KMS-11 (cell line): ENCODE measurements around the gene STAT5A.

Source experiments
- H2AFZ ChIP-seq: fragments of 200-600 bp; sonication (generic); 2 replicates; pipeline ENCODE4 v1.6.1; 2016; ENCODE audit warnings: antibody characterized with exemption, mixed run types, low read depth
- H3K27ac ChIP-seq: fragments of 200-600 bp; sonication (generic); 2 replicates; pipeline ENCODE4 v1.6.1; 2016; ENCODE audit warnings: mild to moderate bottlenecking, mixed run types
- H3K27me3 ChIP-seq: fragments of 200-600 bp; sonication (generic); 2 replicates; pipeline ENCODE4 v1.6.1; 2017; ENCODE audit warnings: mild to moderate bottlenecking, low read depth, mixed run types, moderate library complexity; ENCODE audit not compliant: insufficient read depth
- H3K36me3 ChIP-seq: fragments of 200-600 bp; sonication (generic); 2 replicates; pipeline ENCODE4 v1.6.1; 2017; ENCODE audit warnings: mild to moderate bottlenecking, mixed run types; ENCODE audit not compliant: insufficient read depth
- H3K4me1 ChIP-seq: fragments of 200-600 bp; sonication (generic); 2 replicates; pipeline ENCODE4 v1.6.1; 2016; ENCODE audit warnings: mild to moderate bottlenecking, low read depth, mixed run types; ENCODE audit not compliant: poor library complexity, severe bottlenecking
- H3K4me2 ChIP-seq: fragments of 200-600 bp; sonication (generic); 2 replicates; pipeline ENCODE4 v1.7.0; 2016; ENCODE audit warnings: mild to moderate bottlenecking, mixed run types
- H3K4me3 ChIP-seq: fragments of 200-600 bp; sonication (generic); IDR thresholded peaks from 2 replicates; pipeline ENCODE4 v1.6.1; 2017; ENCODE audit warnings: low read depth, low read length, mixed read lengths; ENCODE audit not compliant: insufficient read depth
- H3K79me2 ChIP-seq: fragments of 200-600 bp; sonication (generic); 2 replicates; pipeline ENCODE4 v1.6.1; 2016; ENCODE audit warnings: low read depth, mixed run types; ENCODE audit not compliant: insufficient read depth
- H3K9ac ChIP-seq: fragments of 200-600 bp; sonication (generic); 2 replicates; pipeline ENCODE4 v1.6.1; 2016; ENCODE audit warnings: mild to moderate bottlenecking, mixed run types
- H4K20me1 ChIP-seq: fragments of 200-600 bp; sonication (generic); 2 replicates; pipeline ENCODE4 v1.6.1; 2016; ENCODE audit warnings: mild to moderate bottlenecking, mixed run types; ENCODE audit not compliant: insufficient read depth
- TF ChIP-seq, protein P1 (sequence below): fragments of 200-600 bp; sonication (generic); conservative IDR thresholded peaks from 2 replicates; pipeline ENCODE4 v1.6.1; 2017; ENCODE audit warnings: low read depth, mild to moderate bottlenecking, antibody characterized with exemption, low read length, moderate library complexity, mixed read lengths

The STAT5A gene

DNA sequence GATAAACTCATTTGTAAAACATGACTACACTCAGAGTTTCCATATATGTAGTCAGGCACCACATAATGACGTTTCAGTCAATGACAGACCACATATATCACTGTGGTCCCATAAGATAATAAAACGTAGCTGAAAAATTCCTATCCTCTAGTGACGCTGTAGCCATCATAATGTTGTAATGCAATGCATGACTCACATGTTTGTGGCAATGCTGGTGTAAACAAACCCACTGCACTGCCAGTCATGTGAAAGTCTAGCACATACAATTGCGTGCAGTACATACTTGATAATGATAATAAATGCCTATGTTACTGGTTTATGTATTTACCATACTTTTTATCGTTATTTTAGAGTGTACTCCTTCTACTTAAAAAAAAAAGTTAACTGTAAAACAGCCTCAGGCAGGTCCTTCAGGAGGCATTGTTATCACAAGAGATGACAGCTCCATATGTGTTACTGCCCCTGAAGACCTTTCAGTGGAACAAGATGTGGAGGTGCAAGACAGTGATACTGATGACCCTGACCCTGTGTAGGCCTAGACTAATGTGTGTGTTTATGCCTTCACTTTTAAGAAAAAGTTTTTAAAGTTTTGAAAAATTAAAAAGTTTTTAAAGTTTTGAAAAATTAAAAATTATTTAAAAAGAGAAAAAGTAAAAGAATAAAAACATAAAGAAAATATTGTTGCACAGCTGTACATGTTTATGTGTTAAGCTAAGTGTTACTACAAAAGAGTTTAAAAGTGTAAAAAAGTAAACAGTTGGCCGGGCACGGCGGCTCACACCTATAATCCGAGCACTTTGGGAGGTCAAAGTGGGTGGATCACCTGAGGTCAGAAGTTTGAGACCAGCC, 21.2 kb upstream of the STAT5A start:
- no peak overlapping the region for H3K4me2 ChIP-seq
- no peak overlapping the region for H3K4me3 ChIP-seq
- no peak overlapping the region for H2AFZ ChIP-seq
- no peak overlapping the region for H3K9ac ChIP-seq
- H3K27ac ChIP-seq: no peak overlapping the region
- no peaks in the 10 kb centered on the region for H3K36me3 ChIP-seq
- no peaks in the 10 kb centered on the region for H3K4me1 ChIP-seq
- no peaks in the 10 kb centered on the region for H4K20me1 ChIP-seq
- TF ChIP-seq, protein P1, sequence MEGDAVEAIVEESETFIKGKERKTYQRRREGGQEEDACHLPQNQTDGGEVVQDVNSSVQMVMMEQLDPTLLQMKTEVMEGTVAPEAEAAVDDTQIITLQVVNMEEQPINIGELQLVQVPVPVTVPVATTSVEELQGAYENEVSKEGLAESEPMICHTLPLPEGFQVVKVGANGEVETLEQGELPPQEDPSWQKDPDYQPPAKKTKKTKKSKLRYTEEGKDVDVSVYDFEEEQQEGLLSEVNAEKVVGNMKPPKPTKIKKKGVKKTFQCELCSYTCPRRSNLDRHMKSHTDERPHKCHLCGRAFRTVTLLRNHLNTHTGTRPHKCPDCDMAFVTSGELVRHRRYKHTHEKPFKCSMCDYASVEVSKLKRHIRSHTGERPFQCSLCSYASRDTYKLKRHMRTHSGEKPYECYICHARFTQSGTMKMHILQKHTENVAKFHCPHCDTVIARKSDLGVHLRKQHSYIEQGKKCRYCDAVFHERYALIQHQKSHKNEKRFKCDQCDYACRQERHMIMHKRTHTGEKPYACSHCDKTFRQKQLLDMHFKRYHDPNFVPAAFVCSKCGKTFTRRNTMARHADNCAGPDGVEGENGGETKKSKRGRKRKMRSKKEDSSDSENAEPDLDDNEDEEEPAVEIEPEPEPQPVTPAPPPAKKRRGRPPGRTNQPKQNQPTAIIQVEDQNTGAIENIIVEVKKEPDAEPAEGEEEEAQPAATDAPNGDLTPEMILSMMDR: no peak
- no peaks in the 10 kb centered on the region for H3K27me3 ChIP-seq
- H3K79me2 ChIP-seq: peaks cover 21% of the 10 kb centered on the region

DNA sequence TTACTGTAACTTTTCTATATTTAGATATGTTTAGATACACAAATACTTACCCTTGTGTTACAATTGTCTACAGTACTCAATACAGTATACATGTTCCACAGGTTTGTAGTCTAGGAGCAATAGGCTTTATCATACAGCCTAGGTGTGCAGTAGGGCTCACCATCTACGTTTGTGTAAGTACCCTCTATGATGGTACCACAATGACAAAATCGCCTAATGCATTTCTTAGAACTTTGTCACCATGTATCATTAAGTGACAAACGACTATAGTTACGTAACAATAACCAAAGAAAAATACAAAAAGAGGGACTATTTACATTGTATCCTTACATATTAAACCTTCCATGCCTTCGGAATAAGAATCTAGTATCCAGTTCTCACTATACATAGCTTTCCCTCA, 20.1 kb upstream of the STAT5A start:
- H3K79me2 ChIP-seq: peaks cover 32% of the 10 kb centered on the region
- no peak overlapping the region for H2AFZ ChIP-seq
- H3K9ac ChIP-seq: no peak overlapping the region
- no peak overlapping the region for H3K27ac ChIP-seq
- no peaks in the 10 kb centered on the region for H4K20me1 ChIP-seq
- no peaks in the 10 kb centered on the region for H3K36me3 ChIP-seq
- H3K4me2 ChIP-seq: no peak overlapping the region
- H3K4me3 ChIP-seq: no peak overlapping the region
- H3K27me3 ChIP-seq: no peaks in the 10 kb centered on the region
- no peaks in the 10 kb centered on the region for H3K4me1 ChIP-seq
- TF ChIP-seq, protein P1: no peak

DNA sequence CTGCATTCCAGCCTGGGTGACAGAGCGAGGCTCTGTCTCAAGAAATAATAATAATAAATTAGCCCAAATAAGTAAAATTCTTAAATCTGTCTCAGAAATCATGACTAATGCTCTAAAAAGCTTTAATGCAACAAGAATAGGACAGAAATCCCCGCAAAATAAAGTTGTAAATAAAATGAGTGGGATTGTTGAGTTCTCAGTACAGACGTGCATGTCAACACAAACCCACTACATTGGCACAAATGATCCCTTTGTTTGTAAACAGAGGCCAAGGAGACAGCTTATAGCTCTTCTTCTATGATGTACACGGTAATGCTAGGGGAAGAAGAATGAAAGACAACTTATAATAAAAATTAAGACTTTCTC, 18.1 kb upstream of the STAT5A start:
- Histone ChIP-seq H3K36me3 (no peaks in the 10 kb centered on the region), H2AFZ (no peak overlapping the region), H4K20me1 (no peaks in the 10 kb centered on the region), H3K4me3 (no peak overlapping the region), H3K27ac (no peak overlapping the region), H3K4me1 (peaks cover 9% of the 10 kb centered on the region), H3K4me2 (no peak overlapping the region), H3K79me2 (peaks cover 51% of the 10 kb centered on the region), H3K27me3 (no peaks in the 10 kb centered on the region), H3K9ac (no peak overlapping the region)
- TF ChIP-seq, protein P1: no peak

DNA sequence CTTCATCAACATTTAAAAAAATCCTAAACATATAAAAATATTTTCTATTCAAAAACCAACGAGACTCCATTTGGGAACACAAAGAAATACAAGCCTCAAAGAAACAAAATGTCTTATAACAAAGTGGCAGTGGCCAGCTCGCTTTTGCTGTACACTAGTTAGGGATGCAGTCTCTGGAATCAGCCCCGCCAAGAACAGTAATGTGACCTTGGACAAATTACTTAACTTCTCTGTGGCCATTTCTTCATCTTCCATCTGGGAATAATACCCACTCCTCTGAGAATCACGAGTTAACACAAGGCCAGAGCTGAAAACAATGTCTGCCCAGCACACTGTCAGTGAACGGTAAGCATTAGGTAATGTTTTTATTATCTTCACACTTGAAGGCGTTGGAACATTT, 17.7 kb upstream of the STAT5A start:
- H3K27me3 ChIP-seq: no peaks in the 10 kb centered on the region
- no peak overlapping the region for H3K27ac ChIP-seq
- H2AFZ ChIP-seq: no peak overlapping the region
- peaks cover 56% of the 10 kb centered on the region for H3K79me2 ChIP-seq
- H3K4me3 ChIP-seq: no peak overlapping the region
- TF ChIP-seq, protein P1: no peak
- no peak overlapping the region for H3K9ac ChIP-seq
- H3K4me2 ChIP-seq: no peak overlapping the region
- no peaks in the 10 kb centered on the region for H3K36me3 ChIP-seq
- H3K4me1 ChIP-seq: peaks cover 12% of the 10 kb centered on the region
- no peaks in the 10 kb centered on the region for H4K20me1 ChIP-seq
